CD4-positive, alpha-beta T cell treated with Interferon gamma for 1 hour (primary cell): ENCODE results near the gene C2orf68.
A peak's percentile ranks its signal among the peaks of the same experiment; 100 is the strongest.
"Not testable (repeated sequence)": the region's sequence is repeated elsewhere in the genome, so short reads cannot be mapped to it uniquely, and the experiment has no call there.

ENCODE experiments used
- DNase-seq: peaks from one replicate; pipeline ENCODE4 v3.0.0-alpha.2; 2020

Gene C2orf68

GRCh38 chr2:85579266-85579935 lies 32.5 kb downstream of the C2orf68 start:
- DNase-seq, result no peak

GRCh38 chr2:85578243-85579180 lies 33.4 kb downstream of the C2orf68 start:
- DNase-seq, result peak; percentile 56

GRCh38 chr2:85577386-85578242 lies 34.3 kb downstream of the C2orf68 start, which contains the start of gene VAMP8:
Gene VAMP8, plus strand, starts transcription at chr2:85577586. Its CDS starts 61 bp downstream, at chr2:85577647.
- peak; percentile 47 for DNase-seq

- DNase-seq, result no peak
These were observed 34.8 kb downstream of the C2orf68 start for GRCh38 chr2:85577063-85577385.

GRCh38 chr2:85575739-85576138 lies 36.1 kb downstream of the C2orf68 start:
- DNase-seq, result no peak

GRCh38 chr2:85566265-85566664 lies 45.6 kb downstream of the C2orf68 start:
- DNase-seq, result no peak

GRCh38 chr2:85564144-85564563 lies 47.7 kb downstream of the C2orf68 start:
- no peak for DNase-seq

GRCh38 chr2:85561280-85562212 lies 50.3 kb downstream of the C2orf68 start, which contains the start of gene GGCX:
Gene GGCX, minus strand, starts transcription at chr2:85561493. Its CDS starts 65 bp downstream, at chr2:85561428.
- DNase-seq, result peak; percentile 94

GRCh38 chr2:85560812-85561279 lies 51.0 kb downstream of the C2orf68 start:
- no peak for DNase-seq

GRCh38 chr2:85560403-85560726 lies 51.5 kb downstream of the C2orf68 start:
- DNase-seq, result not testable (repeated sequence)

- DNase-seq, result no peak
These were observed 53.7 kb downstream of the C2orf68 start for GRCh38 chr2:85558160-85558559.

GRCh38 chr2:85557130-85557529 lies 54.7 kb downstream of the C2orf68 start:
- DNase-seq, result no peak
